ENCODE results near the gene FAM13C.

Gene FAM13C

GRCh38 chr10:59284118-59284975, 78.0 kb downstream of the FAM13C start:
- Histone ChIP-seq H3K27ac (no peak overlapping the region), H3K4me3 (no peak overlapping the region)
- TF ChIP-seq, protein P1, sequence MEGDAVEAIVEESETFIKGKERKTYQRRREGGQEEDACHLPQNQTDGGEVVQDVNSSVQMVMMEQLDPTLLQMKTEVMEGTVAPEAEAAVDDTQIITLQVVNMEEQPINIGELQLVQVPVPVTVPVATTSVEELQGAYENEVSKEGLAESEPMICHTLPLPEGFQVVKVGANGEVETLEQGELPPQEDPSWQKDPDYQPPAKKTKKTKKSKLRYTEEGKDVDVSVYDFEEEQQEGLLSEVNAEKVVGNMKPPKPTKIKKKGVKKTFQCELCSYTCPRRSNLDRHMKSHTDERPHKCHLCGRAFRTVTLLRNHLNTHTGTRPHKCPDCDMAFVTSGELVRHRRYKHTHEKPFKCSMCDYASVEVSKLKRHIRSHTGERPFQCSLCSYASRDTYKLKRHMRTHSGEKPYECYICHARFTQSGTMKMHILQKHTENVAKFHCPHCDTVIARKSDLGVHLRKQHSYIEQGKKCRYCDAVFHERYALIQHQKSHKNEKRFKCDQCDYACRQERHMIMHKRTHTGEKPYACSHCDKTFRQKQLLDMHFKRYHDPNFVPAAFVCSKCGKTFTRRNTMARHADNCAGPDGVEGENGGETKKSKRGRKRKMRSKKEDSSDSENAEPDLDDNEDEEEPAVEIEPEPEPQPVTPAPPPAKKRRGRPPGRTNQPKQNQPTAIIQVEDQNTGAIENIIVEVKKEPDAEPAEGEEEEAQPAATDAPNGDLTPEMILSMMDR (IDR thresholded peaks at IDR 0.05), result no peak
- DNase-seq (ENCODE audit: low spot score), result no peak

DNA sequence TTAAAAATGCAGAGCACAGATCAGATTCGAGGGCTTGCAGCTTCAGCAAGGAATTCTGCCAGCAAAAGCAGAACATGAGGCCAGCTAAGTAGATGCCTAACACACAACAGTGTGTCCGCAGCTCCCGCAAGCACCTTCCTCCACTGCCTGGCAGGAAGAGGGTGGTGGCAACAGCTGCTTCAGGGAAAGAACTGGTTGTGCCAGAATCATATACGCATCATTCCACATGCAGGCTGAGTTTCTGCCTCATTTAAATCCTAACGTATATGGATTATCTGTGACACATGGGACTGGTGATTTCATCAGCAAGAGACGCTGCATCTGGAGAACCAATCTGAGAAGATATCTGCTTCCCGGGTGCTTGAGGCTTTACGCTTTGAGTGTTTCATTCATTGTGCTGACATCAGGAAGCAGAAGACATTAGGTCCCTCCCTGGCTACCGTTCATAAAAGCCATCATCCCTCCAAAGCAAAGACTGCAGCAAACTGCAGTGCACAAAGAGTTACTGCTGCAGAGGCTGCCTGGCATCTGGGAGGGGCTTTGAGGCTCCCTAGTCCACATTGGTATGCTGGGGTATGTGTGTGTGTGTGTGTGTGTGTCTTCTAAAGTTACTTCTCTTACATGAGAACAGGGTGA, 78.8 kb downstream of the FAM13C start:
- TF ChIP-seq, protein P1 (IDR thresholded peaks at IDR 0.05), result no peak
- Histone ChIP-seq H3K27ac (no peak overlapping the region), H3K4me3 (no peak overlapping the region)
- no peak for DNase-seq (ENCODE audit: low spot score)

GRCh38 chr10:59281861-59282260, 80.5 kb downstream of the FAM13C start:
- H3K4me3 ChIP-seq, result no peak overlapping the region
- DNase-seq (ENCODE audit: low spot score), result no peak
- TF ChIP-seq, protein P1 (IDR thresholded peaks at IDR 0.05), result no peak
- no peak overlapping the region for H3K27ac ChIP-seq

GRCh38 chr10:59279991-59280505, 82.3 kb downstream of the FAM13C start:
- no peak overlapping the region for H3K27ac ChIP-seq

GRCh38 chr10:59279476-59279875, 82.9 kb downstream of the FAM13C start:
- no peak overlapping the region for H3K27ac ChIP-seq
- H3K4me3 ChIP-seq, result no peak overlapping the region
- TF ChIP-seq, protein P1 (IDR thresholded peaks at IDR 0.05), result no peak
- no peak for DNase-seq (ENCODE audit: low spot score)

More at GRCh38 chr10:59279991-59280505, 82.3 kb downstream of the FAM13C start:
- no peak overlapping the region for H3K4me3 ChIP-seq
- DNase-seq (ENCODE audit: low spot score), result no peak
- TF ChIP-seq, protein P1 (IDR thresholded peaks at IDR 0.05), result no peak

- DNase-seq (ENCODE audit: low spot score), result no peak
- no peak overlapping the region for H3K4me3 ChIP-seq
- TF ChIP-seq, protein P1 (IDR thresholded peaks at IDR 0.05), result no peak
- H3K27ac ChIP-seq, result no peak overlapping the region
These were observed 85.4 kb downstream of the FAM13C start for GRCh38 chr10:59276919-59277318.
